B cell (primary cell): ENCODE results near the gene DNAJC21. TPM values are rescaled to one million over a fixed set of nuclear protein-coding genes. Genes with fewer than 3 reads are reported as not detected.

Experiments
- ATAC-seq: fragments of 200-7000 bp; cut with Tn5 transposase; one replicate; pipeline ENCODE4 v1.10.0; 2021; ENCODE audit warnings: low read depth, mild to moderate bottlenecking, moderate number of reproducible peaks, moderate library complexity
- CTCF ChIA-PET: fragments of 350-600 bp; sonication (Branson Sonifier 250); formaldehyde crosslinking; loops from one replicate; lab custom pipeline; 2021; ENCODE audit warnings: antibody characterized with exemption, inconsistent platforms; lab: Charles Lee
- POLR2A ChIA-PET: fragments of 350-600 bp; sonication (Branson Sonifier 250); formaldehyde crosslinking; loops from one replicate; lab custom pipeline; 2021; ENCODE audit warnings: antibody characterized with exemption; lab: Charles Lee
- DNase-seq: peaks from one replicate; pipeline ENCODE4 v3.0.0; 2013
- H2AFZ ChIP-seq: 2 replicates; pipeline ENCODE4 v1.6.1; 2012; ENCODE audit warnings: mild to moderate bottlenecking, low read depth, low read length; ENCODE audit not compliant: insufficient read depth, poor library complexity, severe bottlenecking
- H3K27ac ChIP-seq, 2 donors: 1 replicate in 1 of 2; 2 replicates in 1 of 2; pipeline ENCODE4 v1.5.1; 2012 to 2013; ENCODE audit warnings: low read length in 2 of 2, mild to moderate bottlenecking in 2 of 2, moderate library complexity in 1 of 2
- H3K27me3 ChIP-seq, 4 experiments: fragments of 200-600 bp in 1 of 4; sonication (generic) in 1 of 4; replicated peaks in 1 of 4; 1 replicate in 2 of 4; 2 replicates in 2 of 4; pipeline versions ENCODE4 v1.6.1 to v1.7.0; 2013 to 2016; ENCODE audit warnings: low read length in 3 of 4, mild to moderate bottlenecking in 2 of 4, mixed read lengths in 1 of 4, moderate library complexity in 1 of 4; ENCODE audit not compliant: insufficient read depth in 4 of 4, control insufficient read depth in 3 of 4; ENCODE audit errors: control extremely low read depth in 1 of 4
- H3K36me3 ChIP-seq, 2 experiments: replicated peaks in 1 of 2; 1 replicate in 1 of 2; 2 replicates in 1 of 2; pipeline versions ENCODE4 v1.6.1 to v1.7.1; 2013; ENCODE audit warnings: low read length in 1 of 2; ENCODE audit not compliant: insufficient read depth in 2 of 2, control insufficient read depth in 1 of 2; ENCODE audit errors: control extremely low read depth in 1 of 2, extremely low read depth in 1 of 2
- H3K4me1 ChIP-seq, 2 donors: fragments of 200-600 bp in 1 of 2; sonication (generic) in 1 of 2; 1 replicate in 1 of 2; 2 replicates in 1 of 2; pipeline versions ENCODE4 v1.5.1 to v1.6.1; 2013 to 2017; ENCODE audit warnings: low read length in 2 of 2; ENCODE audit not compliant: control insufficient read depth in 2 of 2, insufficient read depth in 2 of 2
- H3K4me2 ChIP-seq: replicated peaks from 2 replicates; pipeline ENCODE3; 2012; ENCODE audit warnings: mild to moderate bottlenecking, low read depth, low read length; ENCODE audit not compliant: poor library complexity, severe bottlenecking
- H3K4me3 ChIP-seq, 5 experiments: fragments of 200-600 bp in 1 of 5; sonication (generic) in 1 of 5; 1 replicate in 3 of 5; 2 replicates in 2 of 5; pipeline versions ENCODE4 v1.5.1 to v1.7.0; 2011 to 2016; ENCODE audit warnings: low read length in 4 of 5, mild to moderate bottlenecking in 4 of 5, low read depth in 2 of 5, control low read depth in 1 of 5, moderate library complexity in 1 of 5; ENCODE audit not compliant: insufficient read depth in 1 of 5; ENCODE audit errors: control extremely low read depth in 1 of 5, extremely low read depth in 1 of 5
- H3K79me2 ChIP-seq: fragments of 200-600 bp; sonication (generic); one replicate; pipeline ENCODE4 v1.6.0; 2016; ENCODE audit warnings: low read length; ENCODE audit not compliant: control insufficient read depth, insufficient read depth
- H3K9ac ChIP-seq: fragments of 200-600 bp; sonication (generic); 2 replicates; pipeline ENCODE4 v1.6.1; 2017; ENCODE audit warnings: mild to moderate bottlenecking, low read length, moderate library complexity
- H3K9me3 ChIP-seq, 3 donors: one replicate each; pipeline versions ENCODE4 v1.6.1 to v1.7.1; 2013; ENCODE audit warnings: low read length in 2 of 3; ENCODE audit not compliant: control insufficient read depth in 2 of 3, insufficient read depth in 1 of 3; ENCODE audit errors: control extremely low read depth in 1 of 3
- H4K20me1 ChIP-seq: 2 replicates; pipeline ENCODE4 v1.6.0; 2012; ENCODE audit warnings: mild to moderate bottlenecking, low read length; ENCODE audit not compliant: insufficient read depth, control insufficient read depth, poor library complexity, severe bottlenecking
- H3K27ac Mint-ChIP-seq: one replicate; pipeline ENCODE4 v1.8.0; 2021; ENCODE audit warnings: mixed read lengths
- H3K27me3 Mint-ChIP-seq: one replicate; pipeline ENCODE4 v1.8.0; 2021; ENCODE audit warnings: mixed read lengths
- H3K4me1 Mint-ChIP-seq: one replicate; pipeline ENCODE4 v1.8.0; 2021; ENCODE audit warnings: mixed read lengths
- H3K4me3 Mint-ChIP-seq: one replicate; pipeline ENCODE4 v1.8.0; 2021; ENCODE audit warnings: mixed read lengths
- H3K9me3 Mint-ChIP-seq: one replicate; pipeline ENCODE4 v1.8.0; 2022; ENCODE audit warnings: mixed read lengths; ENCODE audit not compliant: insufficient read depth
- EZH2 ChIP-seq: IDR thresholded peaks from 2 replicates; pipeline ENCODE4 v1.6.1; 2012; ENCODE audit warnings: borderline replicate concordance, low read depth, mild to moderate bottlenecking, moderate library complexity, low read length; ENCODE audit not compliant: insufficient read depth, poor library complexity, severe bottlenecking
- WGBS: methylation state at CpG from one replicate; pipeline ENCODE4 v1.1.5; 2013; ENCODE audit warnings: missing lambda C conversion rate; ENCODE audit not compliant: insufficient coverage; 5-methylcytosine and 5-hydroxymethylcytosine counted together
- intact Hi-C: fragments of 100-400 bp; cut with micrococcal nuclease; formaldehyde crosslinking; loops from one replicate; pipeline ENCODE4 v1.10.0; 2022
- polyA plus RNA-seq: library from polyadenylated mRNA; depleted of rRNA; stranded (reverse); fragments of >200 nt; gene quantifications from 2 replicates; pipeline ENCODE4 v1.2.3, GENCODE V29; 2012
- total RNA-seq, 2 donors: library from RNA; stranded (reverse); fragments of 120-200 nt in 1 of 2; gene quantifications; 1 replicate in 1 of 2; 2 replicates in 1 of 2; pipeline versions ENCODE4 v1.2.3 to v1.2.4, GENCODE V29; 2013 to 2022
- TF ChIP-seq, protein P1 (sequence below): fragments of 200-600 bp; IDR thresholded peaks from one replicate; pipeline ENCODE4 v1.8.0; 2022; ENCODE audit warnings: antibody characterized with exemption, mild to moderate bottlenecking

The DNAJC21 gene
- total and polyA plus RNA-seq, 2 donors (not counting 1 experiment from before 2014, with no cell fraction given): 7.2 to 59.3 TPM

DNA sequence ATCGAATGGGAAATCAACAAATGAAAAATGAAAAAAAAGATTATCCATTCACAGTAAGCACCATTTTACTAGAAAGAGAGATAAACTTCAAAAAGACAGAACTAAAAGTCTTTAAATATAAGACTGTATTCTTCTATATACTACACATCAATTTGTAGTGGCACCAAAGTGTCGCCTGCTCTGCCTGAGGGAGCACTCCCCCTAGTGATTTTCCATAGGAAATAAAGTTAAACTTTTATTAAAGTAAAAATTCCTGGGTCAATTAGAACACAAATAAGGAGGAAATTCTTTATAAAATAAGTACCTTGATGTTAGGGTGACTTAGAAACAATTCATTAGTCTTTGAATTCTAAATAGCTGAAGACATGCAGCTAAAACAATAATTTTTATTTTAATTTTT, 23.8 kb upstream of the DNAJC21 start:
- no peak overlapping the region for H3K4me2 ChIP-seq
- H3K27ac ChIP-seq: no peak overlapping the region
- TF ChIP-seq, protein P1, sequence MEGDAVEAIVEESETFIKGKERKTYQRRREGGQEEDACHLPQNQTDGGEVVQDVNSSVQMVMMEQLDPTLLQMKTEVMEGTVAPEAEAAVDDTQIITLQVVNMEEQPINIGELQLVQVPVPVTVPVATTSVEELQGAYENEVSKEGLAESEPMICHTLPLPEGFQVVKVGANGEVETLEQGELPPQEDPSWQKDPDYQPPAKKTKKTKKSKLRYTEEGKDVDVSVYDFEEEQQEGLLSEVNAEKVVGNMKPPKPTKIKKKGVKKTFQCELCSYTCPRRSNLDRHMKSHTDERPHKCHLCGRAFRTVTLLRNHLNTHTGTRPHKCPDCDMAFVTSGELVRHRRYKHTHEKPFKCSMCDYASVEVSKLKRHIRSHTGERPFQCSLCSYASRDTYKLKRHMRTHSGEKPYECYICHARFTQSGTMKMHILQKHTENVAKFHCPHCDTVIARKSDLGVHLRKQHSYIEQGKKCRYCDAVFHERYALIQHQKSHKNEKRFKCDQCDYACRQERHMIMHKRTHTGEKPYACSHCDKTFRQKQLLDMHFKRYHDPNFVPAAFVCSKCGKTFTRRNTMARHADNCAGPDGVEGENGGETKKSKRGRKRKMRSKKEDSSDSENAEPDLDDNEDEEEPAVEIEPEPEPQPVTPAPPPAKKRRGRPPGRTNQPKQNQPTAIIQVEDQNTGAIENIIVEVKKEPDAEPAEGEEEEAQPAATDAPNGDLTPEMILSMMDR: no peak
- TF ChIP-seq EZH2: no peak
- no peak overlapping the region for H3K4me3 Mint-ChIP-seq
- peaks cover 11% of the 10 kb centered on the region for H3K79me2 ChIP-seq
- H3K4me1 Mint-ChIP-seq: no peaks in the 10 kb centered on the region
- WGBS: no CpG with 5 or more reads among the region's 2 CpGs
- H3K36me3 ChIP-seq: peaks cover 1 to 32% of the 10 kb centered on the region in 2 experiments
- intact Hi-C loops: no loop called here
- H2AFZ ChIP-seq: no peak overlapping the region
- DNase-seq (no peak), ATAC-seq (no peak)
- no peak overlapping the region for H3K4me3 ChIP-seq
- no peaks in the 10 kb centered on the region for H3K27me3 ChIP-seq
- CTCF ChIA-PET: interaction anchor here (1.1 to 13.8 kb wide), 5 partner anchors 7 to 419 kb away, joined by 3 to 245 read pairs (median 4); partner anchors contain the start of genes BRIX1 and RAD1
- H4K20me1 ChIP-seq: no peaks in the 10 kb centered on the region
- H3K4me1 ChIP-seq: no peaks in the 10 kb centered on the region
- POLR2A ChIA-PET: no interaction called here
- no peaks in the 10 kb centered on the region for H3K27me3 Mint-ChIP-seq
- H3K9me3 Mint-ChIP-seq: no peaks in the 10 kb centered on the region
- H3K9me3 ChIP-seq: no peaks in the 10 kb centered on the region
- H3K9ac ChIP-seq: no peak overlapping the region
- H3K27ac Mint-ChIP-seq: no peak overlapping the region

DNA sequence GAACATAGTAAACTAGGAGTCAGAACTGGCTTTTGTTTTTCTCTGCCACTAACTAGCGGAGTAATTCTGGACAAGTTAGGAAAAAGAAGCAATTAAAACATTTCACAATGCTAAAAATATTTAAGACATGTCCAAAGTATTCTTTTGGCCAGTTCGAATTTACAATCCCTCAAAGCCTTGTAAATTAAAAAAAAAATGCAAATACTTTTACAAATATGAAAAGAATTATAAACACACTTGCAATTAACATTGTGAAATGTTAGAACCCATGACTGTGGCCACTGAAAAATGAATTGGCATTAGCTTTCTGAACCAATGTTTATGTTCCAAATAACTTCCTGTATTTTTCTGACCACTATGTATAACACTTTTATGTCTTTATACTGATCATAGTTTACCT, 16.3 kb upstream of the DNAJC21 start:
- Histone ChIP-seq H3K79me2 (peaks cover 65% of the 10 kb centered on the region), H3K4me3 (no peak overlapping the region)
- intact Hi-C loops: loop anchor here (10.0 kb wide), 1 partner anchor 668 kb away; no protein-coding TSS in a partner anchor

More for the DNA sequence above, 16.3 kb upstream of the DNAJC21 start:
- no peak overlapping the region for H3K4me3 Mint-ChIP-seq
- no peak for DNase-seq
- Histone ChIP-seq H4K20me1 (no peaks in the 10 kb centered on the region), H3K27me3 (no peaks in the 10 kb centered on the region), H3K9ac (no peak overlapping the region), H3K36me3 (peaks cover 1 to 38% of the 10 kb centered on the region in 2 experiments), H2AFZ (no peak overlapping the region), H3K4me1 (peaks cover 23 to 26% of the 10 kb centered on the region in 2 donors), H3K9me3 (no peaks in the 10 kb centered on the region), H3K4me2 (no peak overlapping the region), H3K27ac (no peak overlapping the region)
- POLR2A ChIA-PET: no interaction called here
- TF ChIP-seq EZH2: no peak
- TF ChIP-seq, protein P1: no peak
- H3K27me3 Mint-ChIP-seq: no peaks in the 10 kb centered on the region
- CTCF ChIA-PET: interaction anchor here (1.5 to 1.6 kb wide), 2 partner anchors 15 to 390 kb away, joined by 3 to 6 read pairs; no protein-coding TSS in a partner anchor
- no peak overlapping the region for H3K27ac Mint-ChIP-seq
- no peaks in the 10 kb centered on the region for H3K9me3 Mint-ChIP-seq
- WGBS: no CpG with 5 or more reads among the region's 2 CpGs
- ATAC-seq: no peak
- peaks cover 32% of the 10 kb centered on the region for H3K4me1 Mint-ChIP-seq
